Measurements from ENCODE around the gene MAPK6. TPM values are rescaled to one million over a fixed set of nuclear protein-coding genes. Genes with fewer than 3 reads are reported as not detected.
A peak's percentile ranks its signal among the peaks of the same experiment; 100 is the strongest.

The MAPK6 gene
- total RNA-seq, 1 experiment from 2014 or later, result 38.7 TPM

DNA sequence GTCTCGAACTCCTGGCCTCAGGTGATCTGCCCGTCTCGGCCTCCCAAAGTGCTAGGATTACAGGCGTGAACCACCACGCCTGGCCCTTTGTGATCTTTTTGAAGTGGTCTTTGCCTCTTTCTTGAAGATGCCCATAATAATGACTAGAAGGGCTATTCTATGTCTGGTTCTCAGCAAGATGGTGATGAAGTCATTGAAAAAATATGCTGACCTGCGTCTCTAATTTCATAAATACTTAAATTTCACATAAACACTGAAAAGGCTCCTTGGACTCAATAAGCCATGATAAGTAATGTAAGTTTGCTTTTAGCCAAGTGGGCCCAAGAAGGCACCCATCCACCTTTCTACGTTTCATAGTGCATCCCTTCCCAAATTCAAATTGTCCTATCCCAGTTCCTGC, 775 bp upstream of the MAPK6 start:
- intact Hi-C loops (cut with micrococcal nuclease; ENCODE audit: unreplicated experiment), result no loop called here
- ChIA-PET POLR2A (ENCODE audit: unreplicated experiment) (interaction anchor here (0.7 kb wide), 1 partner anchor 85 kb away, joined by 4 read pairs; no protein-coding TSS in a partner anchor), CTCF (no interaction called here)
- H3K4me3 ChIP-seq, result peak overlapping the region; percentile 62; the same call in 1 of the 2 replicates
- peaks cover 36% of the 10 kb centered on the region for H3K79me2 ChIP-seq (ENCODE audit: low read depth)
- no peaks in the 10 kb centered on the region for H3K36me3 ChIP-seq (ENCODE audit: low read depth)
- peaks cover 13% of the 10 kb centered on the region; the same call in 1 of the 2 replicates for H3F3A ChIP-seq (ENCODE audit: insufficient read depth, low read depth)
- H3K9me2 ChIP-seq (ENCODE audit: insufficient read depth), result no peaks in the 10 kb centered on the region
- no peak for DNase-seq
- no peak for TF ChIP-seq EZH2 (IDR thresholded peaks at IDR 0.05; ENCODE audit: low read depth)
- TF ChIP-seq, protein P1, sequence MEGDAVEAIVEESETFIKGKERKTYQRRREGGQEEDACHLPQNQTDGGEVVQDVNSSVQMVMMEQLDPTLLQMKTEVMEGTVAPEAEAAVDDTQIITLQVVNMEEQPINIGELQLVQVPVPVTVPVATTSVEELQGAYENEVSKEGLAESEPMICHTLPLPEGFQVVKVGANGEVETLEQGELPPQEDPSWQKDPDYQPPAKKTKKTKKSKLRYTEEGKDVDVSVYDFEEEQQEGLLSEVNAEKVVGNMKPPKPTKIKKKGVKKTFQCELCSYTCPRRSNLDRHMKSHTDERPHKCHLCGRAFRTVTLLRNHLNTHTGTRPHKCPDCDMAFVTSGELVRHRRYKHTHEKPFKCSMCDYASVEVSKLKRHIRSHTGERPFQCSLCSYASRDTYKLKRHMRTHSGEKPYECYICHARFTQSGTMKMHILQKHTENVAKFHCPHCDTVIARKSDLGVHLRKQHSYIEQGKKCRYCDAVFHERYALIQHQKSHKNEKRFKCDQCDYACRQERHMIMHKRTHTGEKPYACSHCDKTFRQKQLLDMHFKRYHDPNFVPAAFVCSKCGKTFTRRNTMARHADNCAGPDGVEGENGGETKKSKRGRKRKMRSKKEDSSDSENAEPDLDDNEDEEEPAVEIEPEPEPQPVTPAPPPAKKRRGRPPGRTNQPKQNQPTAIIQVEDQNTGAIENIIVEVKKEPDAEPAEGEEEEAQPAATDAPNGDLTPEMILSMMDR (conservative IDR thresholded peaks at IDR 0.05), result no peak
- BruUV-seq (replicated peaks), result no TSS peak
- peaks cover 22% of the 10 kb centered on the region for H3K4me1 ChIP-seq (replicated peaks; ENCODE audit: insufficient read depth)
- H3K27ac ChIP-seq, result 0 out of 2 replicates have a peak overlapping the region, but pooled peaks have one; percentile 75
- no peaks in the 10 kb centered on the region for H3K27me3 ChIP-seq (ENCODE audit: insufficient read depth, low read depth)
- peaks cover 3% of the 10 kb centered on the region; the same call in 1 of the 2 replicates for H4K20me1 ChIP-seq (ENCODE audit: insufficient read depth)
- H3K9me3 ChIP-seq (ENCODE audit: insufficient read depth, low read depth), result no peaks in the 10 kb centered on the region
- H3K4me2 ChIP-seq, result peak overlapping the region; percentile 79
- no peak overlapping the region; the same call in 1 of the 2 replicates for H2AFZ ChIP-seq

DNA sequence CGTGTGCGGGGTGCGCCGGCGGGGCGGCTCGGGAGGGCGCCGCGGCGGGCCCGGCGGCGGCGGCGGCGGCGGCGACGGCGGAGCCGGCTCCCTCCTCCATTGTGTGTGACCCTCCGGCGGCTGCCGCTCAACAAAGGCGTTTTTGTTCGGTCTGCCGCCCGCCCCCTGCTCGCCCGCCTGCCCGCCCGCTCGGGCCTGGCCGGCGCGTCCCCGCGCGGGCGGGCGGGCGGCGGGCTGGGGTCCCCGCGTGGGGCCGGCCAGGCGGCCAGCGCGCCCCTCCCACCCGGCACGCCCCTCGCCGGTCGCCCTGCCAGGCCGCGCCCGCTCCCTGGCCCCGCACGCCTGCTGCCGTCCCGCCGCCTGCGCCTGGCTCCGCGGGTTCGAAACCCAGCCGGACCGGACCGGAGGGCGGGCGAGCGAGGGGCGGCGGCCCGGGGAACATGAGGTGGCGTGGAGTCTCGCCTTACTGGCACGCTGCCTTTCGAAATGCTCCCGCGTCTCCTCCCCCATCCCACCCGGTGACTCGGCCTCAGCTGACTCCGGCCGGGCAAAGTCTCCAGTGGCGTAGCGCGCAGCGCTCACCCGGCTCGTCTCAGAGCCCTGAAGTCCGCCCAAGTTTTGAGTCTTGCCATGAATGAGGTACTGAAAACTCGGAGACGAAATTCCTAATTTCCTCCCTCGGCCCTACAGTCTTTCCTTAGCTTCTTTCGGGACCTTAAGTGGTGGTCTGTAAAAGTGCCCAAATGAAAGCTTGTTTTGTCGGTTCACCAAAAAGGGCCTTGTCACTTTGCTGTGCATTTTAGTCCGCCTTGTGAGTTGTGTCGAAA, 588 bp downstream of the MAPK6 start:
- DNase-seq, result peak in 1 of 2 experiments; percentile 72
- Histone ChIP-seq H3K27me3 (ENCODE audit: insufficient read depth, low read depth) (no peaks in the 10 kb centered on the region), H3K4me1 (replicated peaks; ENCODE audit: insufficient read depth) (peaks cover 16% of the 10 kb centered on the region), H3K9me2 (ENCODE audit: insufficient read depth) (no peaks in the 10 kb centered on the region), H3K36me3 (ENCODE audit: low read depth) (no peaks in the 10 kb centered on the region), H3K27ac (peak overlapping the region; percentile 83), H3K4me3 (peak overlapping the region; percentile 99), H2AFZ (peak overlapping the region; percentile 64; the same call in 1 of the 2 replicates), H4K20me1 (ENCODE audit: insufficient read depth) (peaks cover 3% of the 10 kb centered on the region; the same call in 1 of the 2 replicates), H3K4me2 (peak overlapping the region; percentile 92), H3F3A (ENCODE audit: insufficient read depth, low read depth) (peaks cover 13% of the 10 kb centered on the region; the same call in 1 of the 2 replicates), H3K79me2 (ENCODE audit: low read depth) (peaks cover 50% of the 10 kb centered on the region), H3K9me3 (ENCODE audit: insufficient read depth, low read depth) (no peaks in the 10 kb centered on the region)
- CTCF ChIA-PET, result interaction anchor here (0.5 to 0.6 kb wide), 2 partner anchors 126 to 715 kb away, joined by 3 read pairs; no protein-coding TSS in a partner anchor
- intact Hi-C loops (cut with micrococcal nuclease; ENCODE audit: unreplicated experiment), result loop anchor here (2.0 to 10.0 kb wide), 3 partner anchors 25 to 55 kb away; no protein-coding TSS in a partner anchor
- BruUV-seq (replicated peaks), result no TSS peak
- POLR2A ChIA-PET (ENCODE audit: unreplicated experiment), result no interaction called here
- no peak for TF ChIP-seq EZH2 (IDR thresholded peaks at IDR 0.05; ENCODE audit: low read depth)
- TF ChIP-seq, protein P1 (conservative IDR thresholded peaks at IDR 0.05), result no peak

DNA sequence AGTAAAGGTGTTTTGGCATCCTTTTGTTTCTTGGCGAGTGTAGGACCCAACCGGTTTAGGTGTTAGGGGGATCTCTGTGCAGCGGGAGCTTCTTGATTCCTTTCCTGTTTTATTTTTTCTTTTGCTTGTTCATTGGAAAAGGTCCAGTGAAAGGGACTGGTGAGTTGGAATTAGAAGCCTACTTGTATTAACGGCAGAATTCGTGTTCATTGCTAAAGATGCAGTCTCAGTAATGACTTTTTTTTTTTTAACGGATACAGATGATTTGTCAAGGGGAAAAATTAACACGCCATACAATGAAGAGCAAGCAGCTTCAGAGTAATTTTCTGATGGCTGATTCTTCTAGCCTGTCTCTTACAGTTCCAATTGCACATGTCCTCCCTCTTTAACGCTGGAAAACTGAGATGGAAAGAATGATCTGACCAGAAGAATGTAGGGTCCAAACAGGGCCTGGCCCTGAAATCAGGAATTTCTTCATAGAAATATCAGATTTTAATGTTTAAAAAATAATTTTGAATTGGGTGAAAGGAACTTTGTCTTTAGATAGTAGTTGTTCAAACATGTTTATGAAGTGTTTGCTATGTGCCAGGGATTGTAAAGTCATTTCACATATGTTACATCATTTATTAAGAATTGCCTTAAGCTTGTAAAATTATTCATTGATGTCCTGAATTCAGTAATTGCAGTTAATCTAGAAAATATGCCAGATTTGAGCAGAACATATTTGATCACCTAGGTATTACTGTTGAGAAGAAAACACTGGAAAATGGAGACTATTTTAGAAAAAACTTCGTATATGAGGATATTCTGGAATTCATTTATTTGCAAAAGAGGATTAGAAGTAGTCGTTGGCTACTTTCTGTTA, 1.4 kb downstream of the MAPK6 start:
- H3K79me2 ChIP-seq (ENCODE audit: low read depth), result peaks cover 58% of the 10 kb centered on the region
- H3K27me3 ChIP-seq (ENCODE audit: insufficient read depth, low read depth), result no peaks in the 10 kb centered on the region
- no peaks in the 10 kb centered on the region for H3K9me3 ChIP-seq (ENCODE audit: insufficient read depth, low read depth)
- ChIA-PET CTCF (interaction anchor here (0.5 to 0.6 kb wide), 3 partner anchors 127 to 772 kb away, joined by 3 to 5 read pairs (median 3); no protein-coding TSS in a partner anchor), POLR2A (ENCODE audit: unreplicated experiment) (interaction anchor here (0.8 kb wide), 1 partner anchor 230 kb away, joined by 9 read pairs; no protein-coding TSS in a partner anchor)
- peaks cover 7% of the 10 kb centered on the region; the same call in 1 of the 2 replicates for H4K20me1 ChIP-seq (ENCODE audit: insufficient read depth)
- no peaks in the 10 kb centered on the region for H3K9me2 ChIP-seq (ENCODE audit: insufficient read depth)
- peaks cover 13% of the 10 kb centered on the region; the same call in 1 of the 2 replicates for H3F3A ChIP-seq (ENCODE audit: insufficient read depth, low read depth)
- BruUV-seq (replicated peaks), result TSS peak; percentile 62
- H3K4me1 ChIP-seq (replicated peaks; ENCODE audit: insufficient read depth), result peaks cover 16% of the 10 kb centered on the region
- intact Hi-C loops (cut with micrococcal nuclease; ENCODE audit: unreplicated experiment), result loop anchor here (2.0 to 10.0 kb wide), 3 partner anchors 26 to 54 kb away; no protein-coding TSS in a partner anchor
- peak overlapping the region; percentile 92 for H3K4me2 ChIP-seq
- no peak for TF ChIP-seq EZH2 (IDR thresholded peaks at IDR 0.05; ENCODE audit: low read depth)
- TF ChIP-seq, protein P1 (conservative IDR thresholded peaks at IDR 0.05), result no peak
- H2AFZ ChIP-seq, result peak overlapping the region; percentile 64; the same call in 1 of the 2 replicates
- peak overlapping the region; percentile 99 for H3K4me3 ChIP-seq
- peak in 1 of 2 experiments; percentile 8 for DNase-seq
- H3K27ac ChIP-seq, result peak overlapping the region; percentile 83
- H3K36me3 ChIP-seq (ENCODE audit: low read depth), result no peaks in the 10 kb centered on the region

Data from PC-9 (cell line).